Ammon's horn (tissue), 1 donor: ENCODE data around the gene PDE9A.
"Not testable (repeated sequence)": the region's sequence is repeated elsewhere in the genome, so short reads cannot be mapped to it uniquely, and the experiment has no call there.

Experiments used
- DNase-seq: peaks from one replicate; pipeline ENCODE4 v3.0.0-alpha.2; 2016; ENCODE audit warnings: low spot score

PDE9A gene

DNA sequence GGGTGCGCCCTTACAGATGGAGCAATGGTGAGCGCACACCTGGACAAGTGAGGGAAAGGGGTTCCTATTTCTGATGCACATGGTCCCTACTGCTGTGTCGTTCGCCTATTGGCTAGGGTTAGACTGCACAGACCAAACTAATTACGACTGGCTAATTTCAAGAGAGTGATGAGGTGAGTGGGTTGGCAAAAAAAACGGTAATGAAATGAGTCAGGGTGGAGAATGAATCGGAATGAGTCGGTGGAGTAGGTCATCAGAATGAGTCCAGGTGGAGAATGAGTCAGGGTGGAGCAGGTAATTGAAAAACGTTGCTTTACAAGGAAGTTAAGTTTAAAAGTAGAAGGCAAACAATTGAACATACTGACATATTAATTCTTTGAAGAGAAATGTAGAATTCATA, 146.1 kb downstream of the PDE9A start:
- no peak for DNase-seq

DNA sequence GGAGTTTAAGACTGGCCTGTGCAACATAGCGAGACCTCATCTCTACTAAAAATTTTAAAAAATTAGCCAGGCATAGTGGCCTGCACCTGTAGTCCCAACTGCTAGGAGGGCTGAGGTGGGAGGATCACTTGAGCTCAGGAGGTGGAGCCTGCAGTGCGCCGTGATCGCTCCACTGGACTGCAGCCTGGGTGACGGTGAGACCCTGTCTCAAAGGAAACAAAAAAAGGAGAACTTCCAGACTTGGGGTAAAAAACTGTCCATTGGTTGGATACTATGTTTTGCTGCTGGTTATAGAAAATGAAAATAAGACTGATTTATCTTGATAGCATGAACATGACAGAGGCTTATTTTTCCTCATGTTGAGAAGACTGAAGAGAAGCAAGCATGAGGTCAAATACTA, 146.5 kb downstream of the PDE9A start:
- no peak for DNase-seq

DNA sequence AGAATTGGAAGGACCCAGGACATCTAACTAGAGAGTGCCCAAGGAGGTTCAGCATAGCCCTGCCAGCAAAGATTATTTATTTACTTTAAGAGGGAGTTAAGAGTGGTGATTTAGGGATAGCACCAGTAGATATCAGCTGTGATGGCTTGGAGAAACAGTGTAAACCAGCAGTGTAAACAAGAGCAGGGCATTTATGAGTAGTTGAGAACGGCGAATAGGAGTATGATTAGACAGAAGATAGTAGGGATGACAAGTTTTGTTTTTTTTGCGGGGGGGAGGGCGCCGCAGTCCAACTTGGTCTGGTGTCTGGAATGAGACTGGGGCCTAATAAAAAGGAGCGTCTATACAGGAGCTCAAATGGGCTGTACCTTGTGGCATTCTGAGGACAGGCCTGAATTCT, 148.2 kb downstream of the PDE9A start:
- DNase-seq = not testable (repeated sequence)

DNA sequence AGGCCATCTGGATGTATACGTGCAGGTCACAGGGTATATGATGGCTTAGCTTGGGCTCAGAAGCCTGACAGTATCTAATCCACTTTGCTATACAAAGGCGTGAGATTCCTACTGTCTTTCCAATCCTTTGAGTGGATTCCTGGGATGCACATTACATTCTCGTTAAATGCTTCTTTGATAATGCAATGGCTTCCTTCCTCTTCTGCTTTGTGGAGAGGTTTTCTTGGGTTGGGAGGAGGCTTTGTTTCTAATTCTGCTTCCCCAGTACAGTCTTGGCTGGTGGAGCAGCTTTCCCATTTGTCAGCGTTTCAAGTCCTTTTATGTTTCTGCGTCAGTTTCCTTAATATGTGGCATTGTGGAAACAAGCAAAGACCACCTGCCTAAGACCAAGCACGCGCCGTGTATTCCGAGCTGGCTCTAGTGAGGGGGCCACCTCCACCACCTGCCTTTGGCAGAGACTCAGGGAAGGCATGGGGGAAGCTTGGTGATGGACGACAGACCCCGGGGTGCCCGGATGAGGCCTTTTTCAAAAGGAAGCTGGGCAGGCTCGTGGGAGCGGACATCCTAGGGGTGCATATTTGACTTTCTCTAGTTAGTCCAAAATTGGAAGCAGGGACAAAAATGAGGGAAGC, 153.2 kb downstream of the PDE9A start:
- DNase-seq = no peak

DNA sequence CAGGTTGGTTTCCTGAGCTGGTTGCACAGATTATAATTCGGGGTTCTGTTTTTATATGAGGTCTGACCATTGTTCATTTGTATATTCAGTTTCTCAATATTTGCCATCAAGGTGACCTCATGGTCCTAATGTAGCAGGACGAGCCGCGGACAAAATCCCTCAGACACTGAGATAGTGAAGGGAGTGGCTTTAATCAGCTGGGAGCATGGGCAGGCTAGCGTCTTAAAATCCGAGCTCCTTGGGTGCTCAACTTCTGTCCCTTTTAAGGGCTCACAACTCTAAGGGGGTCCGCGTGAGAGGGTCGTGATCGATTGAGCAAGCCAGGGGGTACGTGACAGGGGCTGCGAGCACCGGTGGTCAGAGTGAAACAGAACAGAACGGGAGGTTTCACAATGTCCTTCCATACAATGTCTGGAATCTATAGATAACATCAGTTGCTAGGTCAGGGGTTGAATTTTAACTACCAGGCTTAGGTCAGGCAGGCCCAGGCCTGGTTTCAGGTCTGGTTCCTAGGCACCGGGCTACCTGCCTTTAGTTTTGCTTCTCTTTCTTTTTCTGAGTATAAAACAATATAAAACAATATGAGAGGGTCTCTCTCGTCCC, 154.0 kb downstream of the PDE9A start:
- not testable (repeated sequence) for DNase-seq

GRCh38 chr21:42807938-42808613, 154.7 kb downstream of the PDE9A start:
- DNase-seq = no peak

DNA sequence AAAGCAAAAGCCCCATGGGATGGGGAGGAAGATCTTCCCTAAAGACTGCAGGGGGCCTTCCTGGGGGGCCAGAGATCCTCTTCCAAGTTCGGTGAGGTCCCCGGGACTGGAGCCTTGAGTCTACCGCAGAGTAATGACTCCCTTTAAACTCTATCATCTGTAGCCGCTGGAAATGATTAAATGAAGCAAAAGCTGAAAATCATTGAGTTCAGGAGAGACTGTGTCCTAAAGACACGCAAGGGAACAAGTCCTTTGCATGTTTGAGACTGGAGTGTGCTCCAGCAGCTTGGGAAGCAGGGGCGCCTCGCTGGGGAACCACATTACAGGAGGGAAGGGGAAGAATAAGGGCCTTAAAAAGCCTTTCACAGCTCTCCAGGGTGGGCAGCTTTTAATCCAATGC, 155.8 kb downstream of the PDE9A start:
- DNase-seq = no peak

GRCh38 chr21:42809577-42810475, 156.4 kb downstream of the PDE9A start:
- no peak for DNase-seq

DNA sequence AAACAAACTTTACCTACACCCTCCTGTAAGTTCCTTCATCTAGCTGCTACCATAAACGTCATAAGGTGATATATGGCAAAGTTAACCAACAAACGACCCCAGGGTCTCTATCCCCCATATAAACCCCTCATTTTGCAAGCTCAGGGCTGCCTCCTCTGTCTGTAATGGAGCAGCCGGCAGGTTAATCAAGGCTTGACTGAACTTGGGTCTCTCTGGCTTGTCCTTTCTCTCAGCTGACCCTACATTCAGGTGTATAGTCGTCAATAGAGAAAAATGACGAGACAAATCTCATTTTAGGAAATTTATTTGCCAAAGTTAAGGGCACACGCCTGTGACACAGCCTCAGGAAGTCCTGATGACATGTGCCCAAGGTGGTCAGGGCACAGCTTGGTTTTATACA, 158.5 kb downstream of the PDE9A start:
- no peak for DNase-seq

GRCh38 chr21:42812528-42813241, 159.3 kb downstream of the PDE9A start:
- DNase-seq = not testable (repeated sequence)

- no peak for DNase-seq
Observed at GRCh38 chr21:42815217-42815616, 161.8 kb downstream of the PDE9A start.

- peak; percentile 67 for DNase-seq
Observed at GRCh38 chr21:42818328-42818749, 164.9 kb downstream of the PDE9A start.

- no peak for DNase-seq
Observed at GRCh38 chr21:42819861-42820615, 166.6 kb downstream of the PDE9A start.

DNA sequence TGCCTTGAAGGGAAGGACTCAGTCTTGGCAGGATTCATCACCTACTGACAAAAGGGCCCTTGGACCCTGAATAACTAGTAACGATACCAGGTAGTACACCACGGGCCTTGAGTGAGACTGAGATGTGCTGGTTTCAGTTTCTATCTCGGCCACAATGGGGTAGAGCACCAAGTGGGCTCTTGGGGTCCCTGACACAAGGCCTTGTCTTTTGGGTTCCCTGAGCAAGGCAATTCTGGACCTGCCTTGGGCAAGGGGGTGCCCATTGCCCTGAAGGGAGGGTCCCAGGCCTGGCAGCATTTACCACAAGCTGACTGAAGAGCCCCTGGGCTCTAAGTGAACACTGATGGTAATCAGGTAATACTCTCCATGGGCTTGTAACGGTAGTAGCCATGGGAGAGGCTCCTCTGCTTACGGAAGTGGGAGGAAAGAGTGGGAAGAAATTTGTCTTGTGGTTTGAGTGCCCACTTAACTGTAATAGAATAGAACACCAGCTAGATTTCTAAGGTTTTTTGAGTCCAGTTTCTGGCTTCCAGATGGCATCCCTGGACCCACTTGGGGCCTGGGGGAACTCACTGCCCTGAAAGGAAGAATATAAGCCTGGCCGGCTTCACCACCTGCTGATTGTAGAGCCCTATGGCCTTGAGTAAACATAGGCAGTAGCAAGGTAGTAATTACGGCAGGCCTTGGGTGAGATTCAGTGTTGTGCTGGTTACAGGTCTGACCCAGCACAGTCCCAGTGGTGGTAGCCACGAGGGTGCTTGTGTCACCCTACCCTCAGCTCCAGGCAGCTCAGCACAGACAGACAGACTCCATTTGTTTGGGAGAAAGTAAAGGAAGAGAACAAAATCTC, 167.4 kb downstream of the PDE9A start:
- no peak for DNase-seq
